Brain microvascular endothelial cell (primary cell): ENCODE results near the gene KCTD8.

Experiments used
- DNase-seq: peaks from one replicate; pipeline ENCODE4 v3.0.0-alpha.2; 2020
- H3K27ac ChIP-seq: fragments of 250-450 bp; sonication (Bioruptor Pico); 2 replicates; pipeline ENCODE4 v1.5.1; 2020; ENCODE audit warnings: mild to moderate bottlenecking, moderate library complexity
- H3K27me3 ChIP-seq: fragments of 250-450 bp; sonication (Bioruptor Pico); replicated peaks from 2 replicates; pipeline ENCODE4 v1.5.1; 2020; ENCODE audit warnings: mild to moderate bottlenecking
- H3K36me3 ChIP-seq: fragments of 250-450 bp; sonication (Bioruptor Pico); replicated peaks from 2 replicates; pipeline ENCODE4 v1.5.1; 2020; ENCODE audit warnings: mild to moderate bottlenecking
- H3K4me3 ChIP-seq: 2 replicates; pipeline ENCODE4 v1.5.1; 2011; ENCODE audit warnings: low read depth, mild to moderate bottlenecking, control low read depth, low read length, moderate library complexity
- in situ Hi-C: cut with HindIII; loops from 2 replicates; pipeline ENCODE4 v1.10.0; 2017; ENCODE audit warnings: low sequenced_read_pairs, low pct_ligation_motif_present
- TF ChIP-seq, protein P1 (sequence below): IDR thresholded peaks from 2 replicates; pipeline ENCODE4 v1.5.1; 2011; ENCODE audit warnings: low read depth, mild to moderate bottlenecking, moderate library complexity, low read length, control low read depth, inconsistent platforms; ENCODE audit errors: missing control alignments

KCTD8 gene

DNA sequence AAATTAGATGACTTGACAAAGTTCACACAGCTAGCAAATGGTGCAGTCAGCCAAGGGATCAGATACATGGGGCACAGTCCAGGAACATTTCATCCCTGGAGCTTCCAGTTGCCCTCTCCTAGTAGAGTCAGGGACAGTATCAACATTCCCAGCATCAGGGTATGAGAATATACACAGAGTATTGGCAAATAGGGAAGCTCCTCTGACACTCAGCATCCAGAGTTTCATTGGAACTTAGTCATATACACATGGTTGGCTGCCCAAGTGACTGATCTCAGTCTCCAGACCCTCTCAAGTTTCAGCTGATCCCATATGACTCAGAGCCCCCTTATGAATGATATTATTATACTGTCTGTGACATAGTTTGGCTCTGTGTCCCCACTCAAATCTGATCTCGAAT, 13.7 kb upstream of the KCTD8 start:
- no peaks in the 10 kb centered on the region for H3K36me3 ChIP-seq
- TF ChIP-seq, protein P1, sequence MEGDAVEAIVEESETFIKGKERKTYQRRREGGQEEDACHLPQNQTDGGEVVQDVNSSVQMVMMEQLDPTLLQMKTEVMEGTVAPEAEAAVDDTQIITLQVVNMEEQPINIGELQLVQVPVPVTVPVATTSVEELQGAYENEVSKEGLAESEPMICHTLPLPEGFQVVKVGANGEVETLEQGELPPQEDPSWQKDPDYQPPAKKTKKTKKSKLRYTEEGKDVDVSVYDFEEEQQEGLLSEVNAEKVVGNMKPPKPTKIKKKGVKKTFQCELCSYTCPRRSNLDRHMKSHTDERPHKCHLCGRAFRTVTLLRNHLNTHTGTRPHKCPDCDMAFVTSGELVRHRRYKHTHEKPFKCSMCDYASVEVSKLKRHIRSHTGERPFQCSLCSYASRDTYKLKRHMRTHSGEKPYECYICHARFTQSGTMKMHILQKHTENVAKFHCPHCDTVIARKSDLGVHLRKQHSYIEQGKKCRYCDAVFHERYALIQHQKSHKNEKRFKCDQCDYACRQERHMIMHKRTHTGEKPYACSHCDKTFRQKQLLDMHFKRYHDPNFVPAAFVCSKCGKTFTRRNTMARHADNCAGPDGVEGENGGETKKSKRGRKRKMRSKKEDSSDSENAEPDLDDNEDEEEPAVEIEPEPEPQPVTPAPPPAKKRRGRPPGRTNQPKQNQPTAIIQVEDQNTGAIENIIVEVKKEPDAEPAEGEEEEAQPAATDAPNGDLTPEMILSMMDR: no peak
- in situ Hi-C loops: no loop called here
- no peak overlapping the region for H3K27ac ChIP-seq
- H3K4me3 ChIP-seq: no peak overlapping the region
- no peaks in the 10 kb centered on the region for H3K27me3 ChIP-seq
- no peak for DNase-seq

DNA sequence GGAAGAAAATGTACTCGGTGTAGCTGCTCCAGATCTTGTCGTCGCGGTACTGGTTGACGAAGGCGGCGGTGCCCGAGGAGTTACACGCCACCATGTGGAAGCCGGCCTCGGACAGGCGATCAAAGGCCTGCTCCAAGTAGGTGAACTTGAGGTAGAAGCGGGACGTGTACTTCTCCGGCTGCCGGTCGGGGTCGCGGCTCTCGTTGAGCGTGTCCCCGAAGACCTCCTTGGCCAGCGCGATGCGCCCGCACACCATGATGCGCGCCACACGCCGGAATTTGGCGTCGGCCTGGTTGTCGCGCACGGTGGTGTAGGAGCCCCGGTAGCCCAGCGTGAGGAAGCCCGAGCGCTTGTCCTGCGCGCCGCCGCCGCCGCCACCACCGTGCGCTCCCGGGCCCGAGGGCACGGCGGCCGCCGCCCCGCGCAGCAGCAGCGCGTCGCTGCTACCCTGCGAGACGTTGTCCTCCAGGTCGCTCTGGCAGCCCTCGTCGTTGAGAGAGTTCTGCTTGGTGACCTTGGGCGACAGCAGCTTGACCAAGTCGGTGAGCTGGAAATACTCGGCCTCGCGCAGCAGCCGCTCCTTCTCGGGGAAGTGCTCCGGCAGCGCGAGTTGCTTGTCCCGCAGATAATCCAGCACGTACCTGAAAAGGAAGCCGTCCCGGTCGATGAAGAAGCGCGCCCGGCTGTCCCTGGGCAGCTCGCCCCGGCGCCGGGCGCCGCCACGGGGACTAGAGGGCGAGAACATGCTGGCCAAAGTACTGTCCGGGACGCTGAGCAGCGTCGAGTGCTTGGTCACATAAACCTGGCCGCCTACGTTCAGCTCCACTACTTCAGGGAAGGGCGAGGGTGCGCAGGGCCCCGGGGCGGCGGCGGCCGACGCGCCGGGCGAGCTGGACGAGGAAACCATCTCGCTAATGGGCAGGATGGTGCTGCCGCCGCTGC, 775 bp downstream of the KCTD8 start:
- DNase-seq: no peak
- no peak overlapping the region for H3K27ac ChIP-seq
- TF ChIP-seq, protein P1: peak; percentile 11
- H3K36me3 ChIP-seq: no peaks in the 10 kb centered on the region
- H3K27me3 ChIP-seq: peaks cover 28% of the 10 kb centered on the region
- H3K4me3 ChIP-seq: peak overlapping the region; percentile 44
- in situ Hi-C loops: no loop called here

DNA sequence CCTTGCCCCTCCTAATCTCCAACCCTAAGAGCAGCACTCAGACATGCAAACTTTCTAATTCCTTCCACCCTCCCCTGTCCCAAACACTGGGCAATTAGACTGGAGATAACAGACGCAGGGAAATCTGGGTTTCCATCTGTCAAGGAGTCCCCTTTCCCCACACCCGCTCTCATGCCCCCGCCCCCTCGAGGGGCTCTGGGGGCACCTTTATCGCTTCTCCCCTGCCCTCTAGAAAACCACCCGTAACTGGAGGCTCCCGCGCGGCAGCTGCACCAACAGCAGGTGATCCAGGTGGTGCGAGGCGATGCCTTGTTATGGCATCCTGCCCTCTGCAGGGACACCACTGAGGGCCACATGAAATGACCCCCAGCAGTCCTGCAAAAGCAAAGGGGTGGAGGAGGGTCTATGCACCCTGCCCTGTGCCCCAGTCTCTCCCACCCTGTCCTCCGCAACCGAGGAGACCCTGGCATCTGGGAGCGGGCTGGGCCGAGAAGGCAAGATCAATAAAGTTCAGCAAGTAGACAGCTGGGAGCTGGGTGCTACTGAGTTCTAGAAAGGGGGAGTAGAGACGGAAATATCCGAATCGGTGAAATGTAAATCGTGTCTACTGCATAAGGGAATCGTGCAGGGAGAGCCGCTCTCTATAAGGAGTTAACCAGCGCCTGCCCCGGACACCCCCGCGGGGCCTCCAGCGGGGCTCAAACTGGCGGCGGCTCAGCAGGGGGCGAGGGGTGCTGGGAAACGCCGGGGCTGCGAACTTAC, 1.6 kb downstream of the KCTD8 start:
- H3K27me3 ChIP-seq: peaks cover 28% of the 10 kb centered on the region
- H3K36me3 ChIP-seq: no peaks in the 10 kb centered on the region
- no peak overlapping the region for H3K27ac ChIP-seq
- in situ Hi-C loops: no loop called here
- DNase-seq: no peak
- TF ChIP-seq, protein P1: no peak
- H3K4me3 ChIP-seq: peak overlapping the region; percentile 44

DNA sequence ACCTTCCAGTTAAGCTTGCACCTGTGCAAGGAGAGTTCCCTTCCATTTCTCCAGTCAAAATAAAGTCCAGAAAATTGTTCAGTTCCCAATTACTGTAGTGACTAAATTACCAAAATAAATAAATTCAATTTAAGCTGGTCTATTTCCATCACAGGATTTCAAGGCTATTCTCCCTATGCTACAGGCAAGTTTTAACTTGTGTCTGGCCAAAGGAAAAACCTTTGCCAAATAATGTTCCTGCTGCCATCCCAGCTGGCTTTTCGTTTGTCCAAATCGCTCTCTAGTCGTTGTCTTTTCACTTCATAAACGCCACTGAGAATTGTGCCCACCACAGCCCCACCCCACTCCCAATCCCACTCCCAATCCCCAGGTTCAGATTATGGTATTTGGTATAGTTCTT, 2.4 kb downstream of the KCTD8 start:
- H3K27me3 ChIP-seq: peaks cover 28% of the 10 kb centered on the region
- no peak overlapping the region for H3K4me3 ChIP-seq
- in situ Hi-C loops: no loop called here
- H3K36me3 ChIP-seq: no peaks in the 10 kb centered on the region
- H3K27ac ChIP-seq: no peak overlapping the region
- TF ChIP-seq, protein P1: no peak
- no peak for DNase-seq

DNA sequence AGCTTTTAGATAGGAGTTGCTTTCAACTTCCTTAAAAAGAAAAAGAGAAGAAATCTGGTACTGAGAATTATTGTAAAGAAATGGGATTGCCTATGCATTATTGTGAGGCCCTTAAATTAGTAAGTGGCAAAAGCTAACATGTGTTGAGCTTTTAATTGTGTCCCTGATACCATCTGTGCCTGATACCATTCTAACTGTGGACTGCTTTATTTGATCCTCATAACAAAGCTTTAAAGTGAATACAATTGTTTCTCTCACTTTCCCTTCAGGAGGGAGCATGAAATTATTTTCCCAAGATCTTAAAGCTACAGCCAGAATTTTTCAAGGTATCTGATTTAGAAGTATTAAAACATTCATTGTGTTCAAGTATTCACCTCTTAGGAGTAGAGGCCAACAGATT, 9.9 kb downstream of the KCTD8 start:
- H3K27ac ChIP-seq: no peak overlapping the region
- H3K36me3 ChIP-seq: no peaks in the 10 kb centered on the region
- H3K27me3 ChIP-seq: no peaks in the 10 kb centered on the region
- no peak overlapping the region for H3K4me3 ChIP-seq
- no peak for DNase-seq
- TF ChIP-seq, protein P1: no peak
- in situ Hi-C loops: no loop called here
